Activated CD4-positive, alpha-beta T cell treated with anti-CD3 and anti-CD28 coated beads for 48 hours (primary cell): Measurements from ENCODE around the gene MAST3.

ENCODE experiments used
- DNase-seq: peaks from one replicate; pipeline ENCODE4 v3.0.0-alpha.2; 2020

The MAST3 gene

DNA sequence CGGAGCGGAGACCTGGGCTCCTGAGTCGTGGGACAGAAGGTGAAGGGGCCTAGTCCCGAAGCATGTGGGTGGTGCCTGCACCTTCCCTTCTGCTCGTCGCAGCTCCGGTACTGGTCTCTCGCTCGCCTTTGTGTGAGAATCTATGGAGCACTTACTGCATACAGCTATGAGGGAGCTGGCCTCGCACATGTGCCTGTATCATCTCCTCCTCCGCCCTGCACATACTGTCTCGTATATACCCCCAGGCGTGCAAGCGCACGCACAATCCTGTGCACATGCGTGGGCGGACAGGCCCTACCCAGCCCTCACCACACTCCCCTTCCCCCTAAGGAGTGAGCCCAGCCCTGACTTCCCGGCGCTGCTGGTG lies 64.0 kb downstream of the MAST3 start:
- no peak for DNase-seq

DNA sequence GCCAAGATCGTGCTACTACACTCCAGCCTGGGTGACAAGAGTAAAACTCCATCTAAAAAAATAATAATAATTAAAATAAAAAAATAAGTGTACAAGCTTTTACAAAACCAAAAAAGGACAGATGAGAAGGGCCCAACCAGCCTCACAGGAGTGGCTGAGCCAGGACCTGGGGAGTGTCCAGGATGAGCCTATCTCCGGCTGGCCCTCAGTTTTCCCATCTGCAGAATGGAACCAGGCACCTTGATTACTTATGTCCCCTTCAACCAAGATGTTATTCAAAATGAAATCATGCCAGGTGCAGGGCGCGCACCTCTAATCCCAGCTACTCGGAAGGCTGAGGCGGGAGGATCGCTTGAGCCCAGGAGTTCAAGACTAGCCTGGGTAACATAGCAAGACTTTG lies 66.5 kb downstream of the MAST3 start:
- no peak for DNase-seq

DNA sequence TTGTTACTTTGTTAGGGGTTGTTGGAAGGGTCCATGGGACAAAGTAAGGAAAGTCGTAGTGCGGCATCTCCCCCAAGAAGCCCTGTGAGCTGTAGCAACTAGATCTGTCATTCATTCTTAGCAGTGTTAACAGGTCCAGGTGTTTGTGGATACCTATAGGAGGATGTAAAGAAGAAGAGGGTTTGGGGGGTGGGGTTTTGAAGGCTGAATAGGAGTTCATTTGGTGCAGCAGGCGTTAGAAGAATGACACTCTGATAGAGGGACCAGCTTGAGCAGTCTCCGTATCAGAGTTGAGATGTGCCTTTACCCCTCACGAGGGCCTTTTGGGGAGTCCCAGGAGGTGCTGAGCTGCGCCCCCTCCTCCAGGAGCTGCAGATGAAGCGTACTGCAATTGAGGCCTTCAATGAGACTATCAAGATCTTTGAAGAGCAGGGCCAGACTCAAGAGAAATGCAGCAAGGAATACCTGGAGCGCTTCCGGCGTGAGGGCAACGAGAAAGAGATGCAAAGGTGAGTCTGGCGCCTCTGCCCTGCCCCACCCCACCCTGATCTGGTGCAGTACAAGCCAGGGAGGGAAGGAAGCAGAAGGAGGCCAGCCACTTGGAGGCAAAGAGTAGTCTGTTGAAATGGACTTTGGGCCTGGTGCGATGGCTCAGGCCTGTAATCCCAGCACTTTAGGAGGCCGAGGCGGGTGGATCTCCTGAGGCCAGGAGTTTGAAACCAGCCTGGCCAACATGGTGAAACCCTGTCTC lies 68.4 kb downstream of the MAST3 start:
- no peak for DNase-seq

DNA sequence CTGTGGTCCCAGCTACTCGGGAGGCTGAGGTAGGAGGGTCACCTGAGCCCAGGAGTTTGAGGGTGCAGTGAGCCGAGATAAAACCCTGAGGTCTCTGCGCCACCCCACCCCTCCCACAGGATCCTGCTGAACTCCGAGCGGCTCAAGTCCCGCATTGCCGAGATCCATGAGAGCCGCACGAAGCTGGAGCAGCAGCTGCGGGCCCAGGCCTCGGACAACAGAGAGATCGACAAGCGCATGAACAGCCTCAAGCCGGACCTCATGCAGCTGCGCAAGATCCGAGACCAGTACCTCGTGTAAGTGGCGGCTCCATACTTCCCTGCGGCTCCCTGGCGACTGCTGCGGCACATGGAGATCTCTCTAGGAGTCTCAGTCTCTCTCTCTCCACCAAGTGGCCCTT lies 69.4 kb downstream of the MAST3 start:
- no peak for DNase-seq

GRCh38 chr19:18167975-18168645 lies 70.5 kb downstream of the MAST3 start:
- DNase-seq = peak; percentile 76

- no peak for DNase-seq
Measured at GRCh38 chr19:18168673-18169381, 71.2 kb downstream of the MAST3 start.

- DNase-seq = no peak
Measured at GRCh38 chr19:18170714-18171255, 73.2 kb downstream of the MAST3 start.

DNA sequence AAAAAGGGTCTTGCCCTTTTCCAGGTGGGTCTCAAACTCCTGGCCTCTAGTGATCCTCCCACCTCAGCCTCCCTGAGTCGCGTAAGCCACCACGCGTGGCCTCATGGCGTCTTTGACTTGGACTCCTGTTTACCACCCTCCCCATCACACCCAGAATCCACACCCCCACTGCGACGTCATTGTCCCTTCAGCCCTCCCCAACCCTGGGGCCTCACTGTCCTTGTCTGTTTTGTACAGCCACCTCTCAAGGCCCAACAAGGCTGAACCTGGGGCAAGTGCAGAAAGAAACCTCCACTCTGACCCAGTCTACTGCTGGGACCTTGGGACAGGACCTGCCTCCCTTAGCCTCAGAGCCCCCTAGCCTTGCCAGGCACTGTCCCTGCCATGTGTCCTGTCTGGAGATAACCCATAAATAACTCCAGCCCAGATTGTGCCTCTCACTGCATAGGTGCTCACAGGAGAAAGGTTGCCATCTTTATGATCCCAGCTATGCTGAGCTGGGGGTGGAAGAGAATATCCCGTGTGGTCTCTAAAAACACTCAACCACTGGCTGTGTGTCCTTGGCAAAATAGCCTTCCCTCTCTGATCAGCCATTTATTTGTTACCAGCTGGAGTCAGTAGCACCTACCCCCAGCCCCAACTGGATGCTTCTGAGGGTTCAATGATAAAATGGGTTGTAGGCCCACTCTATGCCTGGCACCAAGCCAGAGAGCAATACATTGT lies 74.2 kb downstream of the MAST3 start:
- no peak for DNase-seq

- no peak for DNase-seq
Measured at GRCh38 chr19:18172331-18173053, 74.9 kb downstream of the MAST3 start.

DNA sequence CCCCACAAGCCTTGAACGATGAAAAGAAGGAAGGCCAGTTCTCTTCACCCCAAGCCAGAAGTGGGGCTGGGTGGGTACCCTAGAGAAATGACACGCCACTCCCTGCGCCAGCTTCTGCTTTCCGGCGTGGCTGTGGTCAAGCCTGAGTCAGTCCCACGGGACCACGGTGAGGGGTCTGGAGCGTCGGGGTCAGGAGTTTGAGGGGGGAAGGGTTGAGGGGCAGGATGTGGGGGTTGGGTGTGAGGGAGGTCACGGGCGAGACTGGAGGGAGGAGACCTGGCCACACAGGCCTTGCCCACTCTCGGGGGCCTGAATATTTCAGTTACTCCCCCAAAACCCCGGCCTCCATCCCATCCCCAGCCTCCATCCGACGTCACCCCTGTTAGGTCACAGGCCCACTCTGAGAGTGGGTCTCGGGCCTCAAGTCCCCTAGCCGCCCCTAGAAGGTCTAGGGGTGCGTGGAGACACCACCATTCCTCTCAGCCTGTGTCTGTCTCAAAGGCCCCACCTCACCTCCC lies 75.5 kb downstream of the MAST3 start:
- no peak for DNase-seq

DNA sequence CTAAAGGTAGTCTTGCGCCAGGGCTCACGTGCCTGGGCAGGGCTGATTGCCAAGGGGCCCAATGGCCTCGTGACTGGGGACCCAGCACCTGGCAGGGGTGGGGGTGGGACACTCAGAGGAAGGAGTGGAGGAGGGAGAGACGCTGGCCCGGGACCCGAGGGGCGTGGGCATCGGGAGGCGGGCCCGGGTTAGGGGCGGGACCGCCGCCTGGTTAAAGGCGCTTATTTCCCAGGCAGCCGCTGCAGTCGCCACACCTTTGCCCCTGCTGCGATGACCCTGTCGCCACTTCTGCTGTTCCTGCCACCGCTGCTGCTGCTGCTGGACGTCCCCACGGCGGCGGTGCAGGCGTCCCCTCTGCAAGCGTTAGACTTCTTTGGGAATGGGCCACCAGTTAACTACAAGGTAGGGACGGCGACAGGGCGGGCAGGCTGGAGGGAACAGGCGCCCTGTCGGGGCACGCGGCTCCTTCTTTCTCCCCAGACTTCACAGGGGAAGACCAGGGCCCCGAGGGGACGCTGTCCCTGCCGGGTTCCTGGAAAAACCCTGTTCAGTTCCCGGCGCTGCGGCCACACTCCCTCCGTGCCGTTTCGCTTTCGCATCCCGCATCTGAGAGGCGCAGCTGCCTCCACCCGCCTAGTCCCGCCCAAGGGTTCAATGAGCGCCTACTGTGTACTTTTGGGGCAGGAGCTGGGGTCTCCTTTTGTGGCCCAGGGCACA lies 76.2 kb downstream of the MAST3 start, which contains the start of gene IFI30:
Gene IFI30, plus strand, starts transcription at position 242 of the 717 bp plus-strand sequence. Its CDS starts 29 bp downstream, at position 271.
- DNase-seq = peak; percentile 73

DNA sequence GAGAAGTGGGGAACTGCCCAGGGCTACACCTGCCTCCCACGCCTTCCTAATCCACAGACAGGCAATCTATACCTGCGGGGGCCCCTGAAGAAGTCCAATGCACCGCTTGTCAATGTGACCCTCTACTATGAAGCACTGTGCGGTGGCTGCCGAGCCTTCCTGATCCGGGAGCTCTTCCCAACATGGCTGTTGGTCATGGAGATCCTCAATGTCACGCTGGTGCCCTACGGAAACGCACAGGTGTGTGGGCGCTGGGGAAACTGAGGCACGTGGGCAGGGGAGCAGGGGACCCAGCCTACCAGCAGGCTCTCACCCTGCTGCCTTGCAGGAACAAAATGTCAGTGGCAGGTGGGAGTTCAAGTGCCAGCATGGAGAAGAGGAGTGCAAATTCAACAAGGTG lies 77.4 kb downstream of the MAST3 start:
- no peak for DNase-seq

DNA sequence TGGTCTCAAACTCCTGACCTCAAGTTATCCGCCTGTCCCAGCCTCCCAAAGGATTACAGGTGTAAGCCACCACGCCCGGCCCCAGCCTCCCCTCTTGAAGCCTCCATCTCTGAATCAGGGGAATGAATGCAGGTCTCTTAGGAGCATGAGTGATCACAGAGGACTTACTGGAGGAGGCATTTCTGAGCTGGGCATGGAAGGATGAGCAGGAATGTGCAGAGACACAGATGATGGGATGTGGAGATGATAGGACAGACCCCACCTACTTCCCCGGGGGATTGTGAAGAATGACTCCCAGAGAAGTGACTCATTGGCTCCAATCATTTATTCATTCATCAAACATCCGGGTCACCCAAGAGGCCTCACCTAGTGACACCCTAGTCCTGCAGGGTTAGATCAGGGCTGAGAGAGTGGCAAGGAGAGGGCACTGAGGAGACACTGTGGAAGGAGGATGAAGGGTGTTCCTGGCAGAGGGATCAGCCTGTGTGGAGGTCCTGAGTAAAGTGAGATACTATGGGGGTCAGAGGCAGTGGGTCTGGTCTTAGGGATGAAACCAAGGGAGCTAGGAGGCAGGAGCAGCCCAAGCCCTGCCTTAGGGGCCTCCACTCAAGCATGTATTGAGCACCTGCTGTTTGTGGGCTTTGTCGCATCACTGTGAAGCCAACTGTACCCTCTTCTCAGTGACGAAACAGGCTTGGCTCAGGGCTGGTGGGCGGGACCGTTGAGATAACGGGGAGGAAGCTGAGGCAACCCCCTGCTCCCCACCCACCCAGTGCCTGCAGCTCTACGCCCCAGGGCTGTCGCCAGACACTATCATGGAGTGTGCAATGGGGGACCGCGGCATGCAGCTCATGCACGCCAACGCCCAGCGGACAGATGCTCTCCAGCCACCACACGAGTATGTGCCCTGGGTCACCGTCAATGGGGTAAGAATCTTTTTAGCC lies 79.1 kb downstream of the MAST3 start:
- no peak for DNase-seq

- no peak for DNase-seq
Measured at GRCh38 chr19:18179957-18180356, 82.4 kb downstream of the MAST3 start.

- no peak for DNase-seq
Measured at GRCh38 chr19:18183529-18183928, 86.0 kb downstream of the MAST3 start.

GRCh38 chr19:18185538-18185937 lies 88.0 kb downstream of the MAST3 start:
- DNase-seq = no peak

DNA sequence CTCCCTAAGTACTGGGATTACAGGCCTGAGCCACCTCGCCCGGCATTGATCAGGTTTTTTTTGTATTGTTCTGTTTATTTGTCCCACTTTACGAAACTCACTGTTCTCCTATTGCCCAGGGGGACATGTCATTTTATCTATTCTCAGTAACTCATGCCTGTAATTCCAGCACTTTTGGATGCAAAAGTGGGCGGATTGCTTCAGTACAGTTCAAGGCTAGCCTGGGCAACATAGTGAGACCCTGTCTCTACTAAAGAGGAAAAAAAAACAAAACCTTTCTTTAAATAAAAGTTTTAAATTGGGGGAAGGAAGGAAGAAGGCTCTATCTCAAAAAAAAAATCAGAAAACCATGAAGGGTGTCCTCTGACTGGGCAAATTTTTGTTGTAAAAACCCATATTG lies 92.7 kb downstream of the MAST3 start:
- DNase-seq = no peak

DNA sequence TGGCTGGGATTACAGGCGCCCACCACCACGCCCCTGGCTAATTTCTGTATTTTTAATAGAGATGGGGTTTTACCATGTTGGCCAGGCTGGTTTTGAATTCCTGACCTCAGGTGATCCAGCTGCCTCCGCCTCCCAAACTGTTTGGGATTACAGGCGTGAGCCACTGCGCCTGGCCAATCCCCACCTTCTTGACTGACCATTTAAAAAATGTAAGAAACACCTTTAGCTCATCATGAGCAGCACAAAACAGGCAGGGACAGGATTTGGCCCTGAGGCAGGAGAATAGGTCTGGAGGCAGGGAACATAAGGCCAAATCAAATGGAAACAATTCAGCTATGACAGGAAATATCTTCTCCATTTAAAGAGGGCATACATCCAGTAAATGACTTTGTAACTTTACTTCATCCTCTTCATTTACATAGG lies 94.1 kb downstream of the MAST3 start:
- DNase-seq = no peak

GRCh38 chr19:18192673-18193387 lies 95.3 kb downstream of the MAST3 start, which contains the start of gene MPV17L2:
MPV17L2 (plus strand) TSS chr19:18193218; CDS start chr19:18193282, 64 bp downstream.
- DNase-seq = peak; percentile 99
